ENCODE data around the gene MAB21L3. TPM values are rescaled to one million over a fixed set of nuclear protein-coding genes. Genes with fewer than 3 reads are reported as not detected.

The MAB21L3 gene
- total RNA-seq, 1 donor from 2014 or later: 0.46 TPM

DNA sequence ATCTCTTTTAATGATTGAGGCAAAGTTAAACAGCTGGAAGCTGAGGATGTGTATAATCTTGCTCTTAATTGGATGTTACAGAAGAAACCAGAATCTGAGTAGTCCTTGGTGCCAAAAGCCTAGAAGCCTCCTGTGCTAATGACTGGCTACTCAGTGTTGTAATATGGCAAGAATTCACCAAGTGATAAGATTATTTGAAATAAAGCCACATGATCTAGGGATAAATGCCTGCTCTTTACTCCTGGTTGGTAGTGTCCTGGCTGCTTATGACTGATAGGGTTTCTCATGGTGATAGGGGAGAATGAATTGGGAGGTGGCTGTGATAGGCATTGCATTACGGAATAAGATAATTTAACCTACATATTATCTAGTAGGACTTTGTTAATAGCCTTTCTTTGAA is 13.6 kb upstream of the MAB21L3 start:
- Histone ChIP-seq H3K4me1 (no peaks in the 10 kb centered on the region), H3K27ac (no peak overlapping the region), H3K9me3 (peaks cover 7% of the 10 kb centered on the region), H3K4me3 (no peak overlapping the region), H3K36me3 (no peaks in the 10 kb centered on the region), H3K27me3 (no peaks in the 10 kb centered on the region)
- intact Hi-C loops (cut with DNase I): no loop called here
- ATAC-seq (no peak), DNase-seq (no peak)
- TF ChIP-seq, protein P1, sequence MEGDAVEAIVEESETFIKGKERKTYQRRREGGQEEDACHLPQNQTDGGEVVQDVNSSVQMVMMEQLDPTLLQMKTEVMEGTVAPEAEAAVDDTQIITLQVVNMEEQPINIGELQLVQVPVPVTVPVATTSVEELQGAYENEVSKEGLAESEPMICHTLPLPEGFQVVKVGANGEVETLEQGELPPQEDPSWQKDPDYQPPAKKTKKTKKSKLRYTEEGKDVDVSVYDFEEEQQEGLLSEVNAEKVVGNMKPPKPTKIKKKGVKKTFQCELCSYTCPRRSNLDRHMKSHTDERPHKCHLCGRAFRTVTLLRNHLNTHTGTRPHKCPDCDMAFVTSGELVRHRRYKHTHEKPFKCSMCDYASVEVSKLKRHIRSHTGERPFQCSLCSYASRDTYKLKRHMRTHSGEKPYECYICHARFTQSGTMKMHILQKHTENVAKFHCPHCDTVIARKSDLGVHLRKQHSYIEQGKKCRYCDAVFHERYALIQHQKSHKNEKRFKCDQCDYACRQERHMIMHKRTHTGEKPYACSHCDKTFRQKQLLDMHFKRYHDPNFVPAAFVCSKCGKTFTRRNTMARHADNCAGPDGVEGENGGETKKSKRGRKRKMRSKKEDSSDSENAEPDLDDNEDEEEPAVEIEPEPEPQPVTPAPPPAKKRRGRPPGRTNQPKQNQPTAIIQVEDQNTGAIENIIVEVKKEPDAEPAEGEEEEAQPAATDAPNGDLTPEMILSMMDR (IDR thresholded peaks at IDR 0.05): no peak

DNA sequence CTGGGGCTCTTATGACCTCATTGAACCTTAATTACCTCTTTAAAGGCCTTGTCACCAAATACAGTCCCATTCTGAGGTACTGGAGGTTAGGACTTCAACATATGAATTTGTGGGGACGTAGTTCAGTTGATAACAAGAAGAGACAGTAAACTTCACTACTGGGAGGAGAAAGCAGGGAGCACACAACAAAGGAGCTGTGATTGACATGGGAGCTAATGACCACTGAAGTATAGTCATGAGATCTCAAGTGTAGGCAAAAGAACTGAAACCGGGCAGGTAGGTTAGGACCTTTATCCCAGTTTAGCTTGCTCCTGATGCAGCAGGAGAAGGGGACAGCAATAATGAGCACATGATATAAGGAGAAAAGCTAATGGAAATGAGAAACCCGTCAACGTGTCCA is 11.8 kb upstream of the MAB21L3 start:
- Histone ChIP-seq H3K27ac (no peak overlapping the region), H3K4me1 (no peaks in the 10 kb centered on the region), H3K9me3 (peaks cover 7% of the 10 kb centered on the region), H3K27me3 (no peaks in the 10 kb centered on the region), H3K4me3 (no peak overlapping the region), H3K36me3 (no peaks in the 10 kb centered on the region)
- TF ChIP-seq, protein P1 (IDR thresholded peaks at IDR 0.05): no peak
- intact Hi-C loops (cut with DNase I): no loop called here
- DNase-seq (no peak), ATAC-seq (no peak)

DNA sequence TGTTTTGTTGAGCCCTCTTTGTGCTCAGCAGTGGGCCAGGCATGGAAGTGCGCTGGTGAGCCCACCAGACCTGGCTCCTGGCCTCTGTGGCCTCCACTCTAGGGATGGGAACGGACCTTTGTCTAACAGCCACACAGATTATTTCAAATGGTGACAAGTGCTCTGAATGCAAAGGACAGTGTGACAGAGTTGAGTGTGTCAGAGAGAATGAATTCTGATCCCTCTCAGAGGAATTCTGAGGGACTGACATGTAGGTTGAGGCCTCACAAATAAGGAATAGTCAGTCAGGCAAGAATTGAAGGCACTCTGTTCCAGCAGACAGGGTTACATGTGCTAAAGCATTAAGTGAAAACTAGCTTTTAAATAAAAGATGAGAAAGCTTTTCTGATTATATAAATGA is 11.3 kb upstream of the MAB21L3 start:
- DNase-seq (no peak), ATAC-seq (no peak)
- no peak overlapping the region for H3K27ac ChIP-seq
- H3K9me3 ChIP-seq: peaks cover 6% of the 10 kb centered on the region
- TF ChIP-seq, protein P1 (IDR thresholded peaks at IDR 0.05): no peak
- no peaks in the 10 kb centered on the region for H3K27me3 ChIP-seq
- intact Hi-C loops (cut with DNase I): no loop called here
- no peaks in the 10 kb centered on the region for H3K4me1 ChIP-seq
- H3K36me3 ChIP-seq: no peaks in the 10 kb centered on the region
- H3K4me3 ChIP-seq: no peak overlapping the region

DNA sequence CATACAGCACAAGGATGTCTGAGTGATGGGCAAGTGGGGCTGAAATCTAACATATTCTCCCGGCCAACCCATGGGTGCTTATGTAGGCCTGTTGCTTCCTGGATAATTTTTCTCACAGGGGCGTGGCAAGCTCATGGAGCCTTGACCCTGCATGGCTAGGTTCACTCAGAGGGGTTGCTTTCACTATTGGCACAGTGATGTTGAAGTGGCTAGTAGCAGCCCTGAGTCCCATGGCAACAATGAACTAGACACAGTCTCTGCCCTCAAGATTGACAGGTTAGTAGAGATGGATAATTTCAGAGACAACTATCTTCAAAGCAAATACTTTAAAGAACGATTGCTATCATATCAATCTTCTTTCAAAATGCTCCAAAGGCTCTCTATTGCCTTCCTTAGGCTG is 6.5 kb upstream of the MAB21L3 start:
- intact Hi-C loops (cut with DNase I): no loop called here
- no peaks in the 10 kb centered on the region for H3K27me3 ChIP-seq
- H3K4me3 ChIP-seq: no peak overlapping the region
- ATAC-seq: no peak
- TF ChIP-seq, protein P1 (IDR thresholded peaks at IDR 0.05): no peak
- H3K36me3 ChIP-seq: no peaks in the 10 kb centered on the region
- no peak overlapping the region for H3K27ac ChIP-seq
- no peak for DNase-seq
- no peaks in the 10 kb centered on the region for H3K4me1 ChIP-seq
- H3K9me3 ChIP-seq: no peaks in the 10 kb centered on the region

DNA sequence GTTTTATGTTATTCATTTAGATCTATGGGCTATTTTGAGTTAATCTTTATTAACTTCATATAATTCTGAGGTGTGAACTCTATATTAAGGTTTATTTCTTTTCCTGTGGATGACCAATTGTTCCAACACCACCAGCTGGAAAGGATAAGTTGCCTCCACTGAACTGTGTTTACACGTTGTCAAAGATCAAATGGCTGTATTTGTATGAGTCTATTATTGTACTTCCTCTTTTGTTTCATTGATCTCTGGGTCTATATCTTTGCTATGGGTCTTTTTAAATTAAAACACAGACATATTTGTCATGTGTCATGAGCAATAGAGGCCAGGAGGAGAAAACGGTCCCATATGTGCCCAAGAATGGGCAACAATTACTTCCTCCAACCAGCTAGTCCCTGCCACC is 5.2 kb upstream of the MAB21L3 start:
- Histone ChIP-seq H3K4me3 (no peak overlapping the region), H3K27me3 (no peaks in the 10 kb centered on the region), H3K9me3 (no peaks in the 10 kb centered on the region), H3K4me1 (peaks cover 3% of the 10 kb centered on the region), H3K27ac (no peak overlapping the region), H3K36me3 (no peaks in the 10 kb centered on the region)
- TF ChIP-seq, protein P1 (IDR thresholded peaks at IDR 0.05): no peak
- intact Hi-C loops (cut with DNase I): no loop called here
- DNase-seq: no peak
- no peak for ATAC-seq

DNA sequence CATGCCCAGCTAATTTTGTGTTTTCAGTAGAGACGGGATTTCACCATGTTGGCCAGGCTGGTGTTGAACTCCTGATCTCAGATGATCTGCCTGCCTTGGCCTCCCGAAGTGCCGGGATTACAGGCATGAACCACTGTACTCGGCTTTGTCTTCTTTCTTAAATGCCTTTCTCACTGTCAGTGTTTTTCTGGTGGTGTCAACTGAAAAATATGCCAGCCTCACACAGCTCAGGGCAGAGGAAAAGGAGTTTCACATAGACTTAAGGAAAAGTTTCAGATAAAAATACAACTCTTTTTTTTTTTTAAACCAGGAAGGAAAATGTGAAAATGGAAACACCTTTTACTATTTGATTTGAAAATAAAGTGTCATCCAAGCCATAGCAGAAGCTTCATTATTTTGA is 4.6 kb upstream of the MAB21L3 start:
- no peak for ATAC-seq
- intact Hi-C loops (cut with DNase I): no loop called here

More for the DNA sequence above, 4.6 kb upstream of the MAB21L3 start:
- no peak for DNase-seq
- Histone ChIP-seq H3K9me3 (no peaks in the 10 kb centered on the region), H3K27me3 (no peaks in the 10 kb centered on the region), H3K4me3 (no peak overlapping the region), H3K36me3 (no peaks in the 10 kb centered on the region), H3K27ac (no peak overlapping the region), H3K4me1 (peaks cover 5% of the 10 kb centered on the region)
- TF ChIP-seq, protein P1 (IDR thresholded peaks at IDR 0.05): no peak
